GM19438 (cell line): ENCODE data around the gene GRIK5.
"Not testable (repeated sequence)": the region's sequence is repeated elsewhere in the genome, so short reads cannot be mapped to it uniquely, and the experiment has no call there.

Experiments
- ATAC-seq: cut with Tn5 transposase; IDR thresholded peaks from one replicate; pipeline ENCODE4 v1.9.1; 2021; ENCODE audit warnings: low read depth; ENCODE audit not compliant: unreplicated experiment

GRIK5 gene

GRCh38 chr19:41994994-41995958 is 74.7 kb downstream of the GRIK5 start:
- ATAC-seq: no peak

GRCh38 chr19:41994521-41994971 is 75.5 kb downstream of the GRIK5 start:
- no peak for ATAC-seq

- ATAC-seq: no peak
Measured at GRCh38 chr19:41993612-41994483, 76.2 kb downstream of the GRIK5 start, which contains the start of gene ATP1A3. ATP1A3 (minus strand) TSS chr19:41994230; CDS start chr19:41994076, 154 bp downstream.

- not testable (repeated sequence) for ATAC-seq
Measured at GRCh38 chr19:41991925-41992569, 78.0 kb downstream of the GRIK5 start.

- no peak for ATAC-seq
Measured at GRCh38 chr19:41991025-41991424, 79.0 kb downstream of the GRIK5 start.

- no peak for ATAC-seq
Measured at GRCh38 chr19:41990615-41991014, 79.4 kb downstream of the GRIK5 start.

GRCh38 chr19:41990028-41990427 is 80.0 kb downstream of the GRIK5 start:
- no peak for ATAC-seq

- no peak for ATAC-seq
Measured at GRCh38 chr19:41988947-41989346, 81.1 kb downstream of the GRIK5 start.

GRCh38 chr19:41987141-41987860 is 82.7 kb downstream of the GRIK5 start:
- no peak for ATAC-seq

- no peak for ATAC-seq
Measured at GRCh38 chr19:41984961-41985360, 85.0 kb downstream of the GRIK5 start.

- no peak for ATAC-seq
Measured at GRCh38 chr19:41981724-41982123, 88.3 kb downstream of the GRIK5 start.

- no peak for ATAC-seq
Measured at GRCh38 chr19:41978470-41978869, 91.5 kb downstream of the GRIK5 start.

GRCh38 chr19:41977916-41978315 is 92.1 kb downstream of the GRIK5 start:
- no peak for ATAC-seq

- no peak for ATAC-seq
Measured at GRCh38 chr19:41974652-41975051, 95.4 kb downstream of the GRIK5 start.

- ATAC-seq: no peak
Measured at GRCh38 chr19:41971363-41971762, 98.6 kb downstream of the GRIK5 start.

- no peak for ATAC-seq
Measured at GRCh38 chr19:41969772-41970458, 100.1 kb downstream of the GRIK5 start.

- ATAC-seq: no peak
Measured at GRCh38 chr19:41968751-41969595, 101.0 kb downstream of the GRIK5 start.

- ATAC-seq: no peak
Measured at GRCh38 chr19:41967054-41967783, 102.8 kb downstream of the GRIK5 start.
